Activated CD4-positive, alpha-beta T cell treated with anti-CD3 and anti-CD28 coated beads for 48 hours (primary cell): ENCODE measurements around the gene UFC1.

Experiments
- DNase-seq: peaks from one replicate; pipeline ENCODE4 v3.0.0-alpha.2; 2020

Gene UFC1

DNA sequence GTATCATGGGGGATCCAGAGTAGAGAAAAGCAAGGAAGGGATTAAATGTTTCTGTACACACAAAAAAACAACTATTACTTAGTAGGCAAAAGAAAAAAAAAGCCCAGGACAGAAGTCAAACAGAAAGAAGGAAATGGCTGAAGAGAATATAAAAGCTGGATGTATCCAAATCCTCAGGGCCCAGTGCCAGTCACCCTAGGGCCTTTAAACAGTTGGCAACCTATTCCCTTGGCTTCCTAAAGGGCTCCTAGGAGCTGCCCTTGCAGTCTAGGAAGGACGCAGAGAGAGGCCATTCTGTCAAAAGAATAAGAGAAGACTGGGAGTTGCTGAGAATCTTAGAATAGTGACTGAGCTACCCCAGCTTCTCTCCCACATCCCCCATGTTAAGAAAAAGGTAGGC lies 18.6 kb downstream of the UFC1 start:
- no peak for DNase-seq

DNA sequence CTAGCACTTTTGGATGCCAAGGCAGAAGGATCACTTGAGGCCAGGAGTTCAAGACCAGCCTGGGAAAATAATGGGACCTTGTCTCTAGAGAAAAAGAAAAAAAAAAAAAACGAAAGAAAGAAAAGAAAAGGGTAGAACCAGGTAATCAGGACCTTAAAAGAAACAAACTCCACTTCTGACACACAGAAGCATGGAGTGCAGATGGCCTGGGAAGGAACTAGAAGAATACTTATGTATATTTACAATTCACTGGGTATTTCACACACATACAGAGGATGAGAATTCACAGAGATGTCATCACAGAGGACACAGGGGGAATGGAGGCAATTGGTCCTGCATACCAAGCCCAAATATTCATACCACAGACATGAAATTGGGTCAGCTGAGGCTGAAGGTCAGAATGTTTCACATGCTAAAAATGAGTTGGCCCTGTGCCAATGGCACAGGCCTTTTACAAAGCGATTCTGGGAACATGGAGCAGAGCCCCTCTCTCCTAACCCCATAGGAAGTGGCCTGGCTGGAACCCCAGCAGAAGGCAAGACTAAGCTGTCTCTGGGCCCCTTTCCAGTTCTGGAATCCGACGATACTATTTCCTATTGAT lies 19.1 kb downstream of the UFC1 start:
- DNase-seq = no peak

DNA sequence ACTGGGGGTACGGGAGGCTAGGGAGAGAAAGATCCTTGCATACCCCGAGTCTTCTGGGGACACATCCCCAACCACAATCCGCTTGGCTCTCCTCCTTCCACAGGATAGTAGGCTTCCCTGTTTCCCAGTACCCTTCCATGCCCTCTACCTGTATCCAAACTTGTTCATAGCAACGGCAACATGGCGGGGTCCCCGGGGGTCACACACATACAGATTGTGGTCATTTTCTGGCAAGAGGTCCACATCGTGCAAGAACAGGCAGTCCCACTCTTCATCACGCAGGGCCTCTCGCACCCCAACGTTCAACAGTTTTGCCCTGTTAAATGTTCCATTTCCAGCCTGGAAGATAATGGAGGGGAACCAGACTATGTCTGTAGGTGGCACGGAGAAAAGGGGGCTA lies 19.9 kb downstream of the UFC1 start:
- no peak for DNase-seq

DNA sequence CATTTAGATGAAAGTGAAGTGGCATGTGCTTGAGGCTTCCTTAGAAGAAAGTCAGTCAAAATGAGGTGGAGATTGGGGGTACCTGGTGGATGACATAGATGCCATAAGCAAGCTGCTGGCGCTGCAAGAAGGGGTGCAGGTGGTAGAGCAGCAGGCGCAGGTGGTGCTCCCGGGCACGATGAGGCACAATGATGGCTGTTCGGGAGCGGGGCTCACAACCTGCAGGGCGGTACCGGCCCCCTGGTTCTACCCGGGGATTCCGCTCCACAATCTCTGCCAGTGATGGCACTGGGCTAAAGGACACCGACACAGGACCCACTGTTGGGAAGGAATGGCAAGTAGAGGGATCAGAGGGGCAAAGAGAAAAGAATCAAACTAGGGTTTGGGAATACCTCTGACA lies 21.1 kb downstream of the UFC1 start:
- DNase-seq = no peak

DNA sequence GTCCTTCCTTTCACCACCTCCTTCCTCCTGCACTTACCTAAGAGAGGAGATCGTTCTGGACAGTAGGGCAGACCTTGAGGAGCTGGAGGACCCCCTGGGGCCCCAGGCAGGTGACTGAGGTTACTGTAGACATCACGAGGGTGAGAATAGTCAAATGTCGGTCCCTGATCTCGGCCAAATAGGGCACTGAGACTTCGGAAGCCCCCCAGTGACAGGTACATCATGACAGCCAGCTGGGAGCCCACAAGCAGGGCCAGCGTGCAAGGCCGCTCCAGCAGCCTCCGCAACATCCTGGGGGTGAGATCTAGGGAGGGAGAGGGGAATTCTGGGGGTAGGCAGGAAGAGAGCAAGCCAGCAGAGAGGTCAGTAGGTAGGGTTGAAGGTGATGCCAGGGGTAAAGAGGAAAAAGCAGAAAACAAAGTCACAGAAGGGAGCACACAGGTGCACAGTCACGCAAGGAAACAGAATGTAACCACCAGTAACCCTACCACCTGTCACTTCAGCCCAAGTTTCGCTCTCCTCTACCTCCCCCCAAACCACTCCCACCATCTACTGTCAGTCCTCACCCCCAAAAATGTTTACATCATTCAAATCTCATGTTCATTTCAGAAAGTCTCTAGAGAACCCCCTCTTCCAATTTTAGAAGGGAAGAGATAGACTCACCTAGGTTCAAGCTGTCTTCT lies 22.1 kb downstream of the UFC1 start:
- no peak for DNase-seq

DNA sequence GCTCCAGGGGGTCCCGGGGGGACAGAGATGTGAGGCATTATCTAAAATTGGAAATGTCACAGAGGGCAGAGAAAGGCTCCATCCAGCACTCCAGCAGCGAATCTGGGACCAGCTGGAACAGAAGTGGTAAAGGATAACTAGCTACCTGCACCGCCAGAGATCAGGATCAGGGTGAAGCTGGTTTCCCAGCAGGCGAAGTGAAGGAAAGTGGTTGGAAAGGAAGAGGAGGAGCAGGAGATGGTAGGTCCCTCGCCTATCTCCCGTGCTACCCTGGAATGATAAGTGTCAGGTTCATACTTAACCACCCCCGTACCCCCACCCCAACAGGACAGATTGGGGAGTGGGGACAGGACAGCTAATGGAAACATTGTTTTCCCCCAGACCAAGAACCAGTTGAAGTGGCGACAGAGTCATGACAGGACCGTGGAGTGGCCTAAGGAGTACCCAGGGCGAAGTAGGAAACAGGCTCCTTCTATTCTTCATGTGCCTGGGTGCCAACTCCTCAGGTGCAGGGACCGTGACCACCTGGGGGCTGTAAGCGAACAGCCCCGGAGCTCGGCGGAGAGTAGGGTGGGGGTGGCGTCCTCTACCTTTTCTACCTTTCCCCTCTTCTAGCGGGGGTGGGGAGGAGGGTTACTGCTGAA lies 22.8 kb downstream of the UFC1 start:
- no peak for DNase-seq

DNA sequence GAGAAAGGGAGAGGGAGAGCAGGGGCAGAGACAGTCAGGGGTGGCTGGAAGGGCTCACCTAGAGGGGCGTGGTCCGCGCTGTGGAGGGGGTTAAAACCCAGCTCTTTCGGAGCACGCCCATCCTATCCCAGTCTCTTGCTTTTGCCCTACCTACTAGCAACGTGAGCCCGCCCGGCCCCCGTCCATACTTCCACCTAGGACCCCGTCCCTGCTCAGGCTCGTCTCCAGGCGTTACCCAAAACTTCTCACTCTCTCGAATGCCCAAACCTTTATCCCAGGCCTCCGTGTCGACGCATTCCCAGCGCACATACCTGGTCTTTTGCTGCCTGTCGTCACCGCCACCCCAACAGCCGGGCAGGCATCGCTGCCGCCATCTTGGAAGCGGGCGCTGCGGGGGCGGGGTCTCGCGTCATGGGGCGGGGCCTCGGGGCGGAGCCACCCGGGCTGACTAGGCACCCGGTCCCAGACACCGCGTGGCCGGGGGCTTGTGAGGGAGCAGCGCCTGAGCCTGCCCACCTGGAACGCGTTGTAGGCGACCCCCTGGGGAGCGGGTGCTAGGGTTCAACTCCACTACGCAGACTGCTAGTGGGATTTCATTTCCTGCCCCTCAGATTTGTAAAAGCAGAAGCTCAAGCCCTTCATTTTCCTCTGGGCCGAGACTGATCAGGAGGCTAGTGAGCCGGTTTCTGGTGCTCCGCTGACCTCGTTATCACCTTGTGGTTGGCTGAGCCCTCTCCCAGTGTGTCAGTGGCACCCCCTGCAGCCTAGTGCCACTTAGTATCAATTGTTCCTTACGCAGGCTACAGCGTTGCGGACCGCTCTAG lies 23.5 kb downstream of the UFC1 start, which contains the start of gene B4GALT3:
TSS of gene B4GALT3 (minus strand) at position 396 of the 824 bp plus-strand sequence. CDS start 1,447 bp downstream, outside the sequence.
- DNase-seq = peak; percentile 97

DNA sequence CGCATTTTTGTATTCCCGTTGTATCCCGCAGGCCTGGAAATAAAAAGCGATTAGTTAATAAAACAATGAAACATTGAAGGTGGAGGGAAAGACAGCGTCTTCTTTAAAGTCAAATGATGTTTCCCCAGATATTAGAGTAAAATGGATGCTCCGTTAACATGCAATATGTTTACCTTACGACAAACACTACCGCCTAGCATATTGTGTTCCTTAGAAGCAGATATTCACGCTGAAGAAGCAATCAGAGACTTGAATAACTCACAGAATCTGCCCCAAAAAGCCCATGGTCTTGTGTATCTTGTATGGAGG lies 24.1 kb downstream of the UFC1 start:
- DNase-seq = no peak

DNA sequence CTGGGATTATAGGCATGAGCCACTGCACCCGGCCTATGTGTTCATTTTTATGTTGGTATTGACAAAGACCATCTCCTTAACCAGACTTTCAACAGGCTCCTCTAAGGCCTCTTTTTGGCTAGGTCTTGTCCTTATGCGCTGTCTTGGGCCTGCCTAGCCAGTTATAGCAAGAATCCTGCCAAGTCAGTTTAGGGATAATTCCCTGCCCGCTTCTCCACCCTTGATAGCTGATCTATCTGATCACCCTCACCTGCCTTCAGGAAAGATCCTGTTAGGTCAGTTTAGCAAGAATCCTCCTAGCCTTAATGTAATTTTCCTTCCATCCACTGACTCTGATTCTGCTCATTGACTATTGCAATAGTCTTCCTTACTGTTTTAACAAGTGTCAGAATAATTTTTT lies 25.9 kb downstream of the UFC1 start:
- no peak for DNase-seq

DNA sequence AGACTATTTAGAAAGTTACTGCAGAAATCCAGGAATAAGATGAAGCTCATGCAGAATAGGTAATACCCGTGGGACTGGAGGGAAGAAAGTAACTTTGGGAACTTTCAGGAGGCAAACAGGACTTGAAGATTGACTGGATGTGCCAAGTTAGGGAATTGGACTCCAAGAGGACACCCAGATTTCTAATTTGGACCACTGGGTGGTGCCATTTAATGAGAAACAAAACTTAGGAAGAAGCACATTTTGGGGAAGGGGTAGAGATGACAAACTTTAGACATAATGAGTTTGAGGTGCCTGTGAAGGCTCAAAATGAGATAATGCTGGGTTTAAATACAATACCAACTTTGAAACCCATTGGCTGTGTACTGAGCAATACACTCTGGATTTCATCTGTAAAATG lies 26.9 kb downstream of the UFC1 start:
- DNase-seq = no peak

DNA sequence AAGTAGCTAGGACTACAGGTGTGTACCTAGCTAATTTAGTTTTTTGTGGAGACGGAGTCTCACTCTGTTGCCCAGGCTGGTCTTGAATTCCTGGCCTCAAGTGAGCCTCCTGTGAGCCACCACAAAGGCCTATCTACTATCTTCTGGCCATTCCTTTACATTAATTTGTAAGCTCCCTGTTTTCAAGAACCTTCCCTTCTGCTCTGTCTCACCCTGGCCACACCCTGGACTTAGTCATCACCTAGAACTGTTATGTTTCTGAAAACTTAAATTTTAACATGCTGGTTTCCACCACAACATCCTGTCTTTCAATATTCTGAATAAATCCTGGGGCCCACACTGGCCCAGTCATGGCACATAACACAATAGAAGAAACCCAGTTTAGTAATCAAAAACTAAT lies 28.4 kb downstream of the UFC1 start:
- peak; percentile 77 for DNase-seq

DNA sequence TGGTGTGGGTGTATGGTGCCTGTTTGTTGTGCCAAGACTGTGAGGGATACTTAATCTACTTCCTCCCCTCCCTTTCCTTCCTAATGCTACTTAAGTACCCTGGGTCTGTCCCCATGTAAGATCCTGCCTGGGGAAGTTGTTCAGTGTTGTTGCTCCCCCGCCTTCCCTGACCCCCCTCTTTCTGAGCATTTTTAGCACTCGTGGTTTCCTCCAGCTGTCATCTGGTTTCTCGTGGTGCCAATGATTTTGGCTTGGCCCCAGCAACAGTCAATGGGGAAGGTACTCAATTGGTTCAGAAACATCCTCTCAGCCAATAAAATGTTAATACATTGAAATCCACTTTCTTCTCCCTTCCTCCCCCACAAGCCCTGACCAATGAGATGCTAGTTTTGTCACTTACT lies 31.5 kb downstream of the UFC1 start:
- peak; percentile 80 for DNase-seq

DNA sequence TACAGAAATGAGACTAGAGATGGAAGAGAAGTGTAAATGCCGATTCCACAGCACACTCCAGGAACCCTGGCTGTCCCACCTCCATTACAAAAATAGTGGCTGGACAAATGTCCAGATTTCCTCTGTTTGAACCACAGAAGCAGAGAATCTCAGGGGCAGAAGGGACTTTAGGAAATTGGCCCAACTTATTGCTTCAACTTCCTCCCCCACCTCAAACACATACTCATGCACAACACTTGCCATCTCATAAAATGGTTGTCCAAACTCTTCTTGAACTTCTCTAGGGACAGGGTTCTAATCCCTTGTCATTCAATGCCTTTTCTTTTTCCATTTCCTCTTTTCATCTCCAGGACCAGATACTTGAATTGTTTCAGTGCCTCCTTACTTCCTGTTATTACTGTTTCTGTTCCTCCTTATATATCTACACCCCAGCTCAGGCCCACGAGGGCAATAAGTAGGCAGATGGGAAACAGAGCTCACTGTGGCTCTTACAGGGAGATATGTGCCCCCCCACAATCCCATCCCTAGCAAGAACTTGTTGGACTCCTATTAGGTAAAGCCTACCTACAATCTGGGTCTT lies 32.0 kb downstream of the UFC1 start:
- DNase-seq = no peak

DNA sequence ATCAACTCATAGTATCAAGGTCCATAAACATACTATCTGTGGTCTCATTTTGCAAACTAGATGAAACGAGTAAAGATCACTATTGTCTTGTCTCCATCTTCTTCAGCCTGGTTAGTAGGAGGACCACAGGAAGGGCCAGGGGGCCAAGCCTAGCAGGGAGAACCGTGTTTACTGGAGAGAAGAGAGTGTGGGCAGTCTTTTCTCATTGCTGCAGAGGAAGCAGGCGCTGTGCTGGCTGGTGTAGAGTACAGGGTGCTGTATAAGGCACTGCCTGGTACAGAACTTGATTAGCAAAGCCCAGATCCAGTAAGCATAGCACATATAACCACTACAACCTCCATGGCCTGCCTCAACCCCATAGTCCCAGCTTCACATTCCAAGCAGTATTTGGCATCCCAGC lies 33.5 kb downstream of the UFC1 start:
- DNase-seq = no peak

DNA sequence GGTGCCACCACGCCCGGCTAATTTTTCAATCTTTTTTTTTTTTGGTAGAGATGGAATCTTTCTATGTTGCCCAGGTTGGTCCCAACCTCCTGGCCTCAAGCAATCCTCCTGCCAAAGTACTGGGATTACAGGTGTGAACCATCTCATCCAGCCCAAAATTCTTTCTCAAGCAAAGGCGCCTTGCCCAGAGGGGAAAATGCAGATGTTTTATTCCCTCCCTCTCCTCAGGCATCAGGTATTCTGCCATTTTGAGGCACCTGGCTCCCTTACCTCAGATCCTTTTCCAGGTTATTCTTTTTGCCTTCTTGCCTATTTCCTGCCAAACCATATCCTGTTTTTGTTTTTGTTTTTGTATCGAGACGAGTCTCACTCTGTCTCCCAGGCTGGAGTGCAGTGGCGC lies 34.6 kb downstream of the UFC1 start:
- DNase-seq = no peak

DNA sequence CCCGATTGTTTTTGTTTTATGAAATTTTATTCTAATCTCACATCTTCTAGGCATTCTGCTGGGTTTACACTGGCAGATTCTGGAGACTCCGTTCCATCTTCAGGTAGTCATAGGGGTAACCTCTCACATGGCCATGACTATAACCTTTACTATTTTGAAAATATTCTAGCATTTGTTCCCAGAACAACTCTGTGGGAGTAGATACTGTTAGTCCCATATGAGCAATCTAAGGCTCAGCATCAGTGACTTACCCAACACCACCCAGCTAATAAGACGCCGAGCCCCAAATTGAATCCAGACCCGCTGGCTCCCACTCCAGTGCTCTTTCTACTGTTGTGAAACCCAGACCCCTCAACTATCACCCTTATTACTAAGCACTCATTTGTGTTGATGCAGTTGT lies 35.3 kb downstream of the UFC1 start:
- no peak for DNase-seq

DNA sequence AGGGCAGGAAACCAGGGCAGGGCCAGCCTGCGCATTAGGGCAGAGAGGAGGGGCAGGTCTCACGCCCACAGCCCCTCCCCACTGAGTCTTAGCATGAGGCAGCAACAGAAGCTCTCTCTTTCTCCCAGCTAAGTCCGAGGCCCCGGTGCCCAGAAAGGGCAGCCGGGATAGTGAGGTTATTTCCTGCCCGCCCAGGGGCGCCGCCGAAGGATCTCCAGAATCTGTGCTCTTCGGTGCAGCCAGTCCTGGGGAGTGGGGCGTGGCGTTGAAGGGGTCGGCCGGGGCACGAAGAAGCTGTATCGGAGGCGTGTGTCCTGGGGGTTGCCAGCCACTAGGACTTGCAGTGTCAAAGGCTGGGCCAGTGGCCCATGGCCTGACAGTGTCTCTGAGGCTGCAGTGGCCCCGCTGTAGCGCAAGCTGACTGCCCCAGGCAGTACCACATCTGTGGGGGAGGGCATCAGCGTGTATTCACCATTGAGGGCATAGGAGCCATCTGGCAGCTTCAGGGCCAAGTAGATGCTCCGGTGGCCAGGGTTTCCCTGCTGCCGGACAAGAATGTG lies 37.3 kb downstream of the UFC1 start:
- no peak for DNase-seq

DNA sequence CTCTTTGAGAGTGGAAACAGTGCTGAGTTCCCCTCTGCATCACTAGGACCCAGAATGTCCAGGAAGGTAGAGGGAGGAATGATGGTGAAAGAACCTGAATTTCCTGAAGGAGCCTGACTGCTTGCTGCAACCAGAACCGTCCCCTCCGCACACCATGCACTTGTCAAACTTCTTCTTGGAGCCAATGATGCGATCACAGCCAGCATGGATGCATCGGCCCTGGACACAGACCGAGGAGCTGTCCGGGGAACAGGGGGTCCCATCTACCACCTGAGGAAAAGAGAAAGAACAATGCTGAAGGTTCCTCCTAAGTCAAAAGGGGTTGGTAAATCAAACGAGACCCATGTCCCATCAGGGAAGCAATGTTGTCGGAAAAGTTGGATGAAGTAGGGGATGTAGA lies 38.2 kb downstream of the UFC1 start:
- no peak for DNase-seq

DNA sequence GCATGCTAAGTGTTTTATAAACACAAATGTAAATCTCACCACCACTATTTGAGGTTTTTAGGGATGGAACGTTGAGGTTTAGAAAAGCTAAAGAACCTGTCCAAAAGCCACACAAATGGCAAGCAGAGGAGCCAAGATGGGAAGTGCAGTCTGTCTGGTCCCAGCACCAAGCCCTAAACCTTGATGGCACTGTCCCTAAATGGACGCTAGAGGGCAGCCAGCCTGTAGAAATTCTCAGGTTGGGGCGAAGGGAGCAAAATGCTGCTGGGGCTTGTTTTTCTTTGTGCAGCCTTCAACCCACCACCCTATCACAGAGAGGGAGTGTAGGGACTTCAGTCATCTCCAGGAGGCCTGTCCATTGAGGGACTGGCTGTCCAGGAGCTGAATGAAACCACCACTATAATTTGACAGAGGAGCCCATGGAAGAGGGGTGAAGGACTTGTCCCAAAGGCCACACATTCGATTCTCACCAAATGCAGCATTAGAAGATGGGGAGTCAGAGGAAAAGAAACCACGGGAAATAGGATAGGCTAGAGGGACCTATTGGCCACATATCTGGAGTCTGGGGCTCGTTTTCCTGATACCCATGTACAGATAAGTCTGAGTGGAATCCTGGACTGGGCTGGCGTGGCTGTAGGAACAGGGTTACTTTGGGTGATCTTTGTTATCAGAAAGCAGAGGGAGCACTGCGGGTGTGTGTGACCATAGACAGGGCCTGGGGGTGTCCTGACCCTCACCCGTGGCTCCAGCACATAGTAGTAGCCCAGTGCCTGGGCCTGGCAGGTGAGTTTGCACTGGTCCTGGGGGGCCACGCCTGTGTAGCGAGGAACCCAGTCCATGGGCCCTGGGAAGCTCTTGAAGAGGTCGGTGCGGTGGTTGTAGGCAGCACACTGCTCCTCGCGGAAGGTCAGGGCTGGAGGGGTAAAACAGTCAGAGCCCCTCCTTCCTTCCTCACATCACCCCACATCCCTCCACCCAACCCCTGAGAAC lies 39.0 kb downstream of the UFC1 start:
- peak; percentile 74 for DNase-seq

DNA sequence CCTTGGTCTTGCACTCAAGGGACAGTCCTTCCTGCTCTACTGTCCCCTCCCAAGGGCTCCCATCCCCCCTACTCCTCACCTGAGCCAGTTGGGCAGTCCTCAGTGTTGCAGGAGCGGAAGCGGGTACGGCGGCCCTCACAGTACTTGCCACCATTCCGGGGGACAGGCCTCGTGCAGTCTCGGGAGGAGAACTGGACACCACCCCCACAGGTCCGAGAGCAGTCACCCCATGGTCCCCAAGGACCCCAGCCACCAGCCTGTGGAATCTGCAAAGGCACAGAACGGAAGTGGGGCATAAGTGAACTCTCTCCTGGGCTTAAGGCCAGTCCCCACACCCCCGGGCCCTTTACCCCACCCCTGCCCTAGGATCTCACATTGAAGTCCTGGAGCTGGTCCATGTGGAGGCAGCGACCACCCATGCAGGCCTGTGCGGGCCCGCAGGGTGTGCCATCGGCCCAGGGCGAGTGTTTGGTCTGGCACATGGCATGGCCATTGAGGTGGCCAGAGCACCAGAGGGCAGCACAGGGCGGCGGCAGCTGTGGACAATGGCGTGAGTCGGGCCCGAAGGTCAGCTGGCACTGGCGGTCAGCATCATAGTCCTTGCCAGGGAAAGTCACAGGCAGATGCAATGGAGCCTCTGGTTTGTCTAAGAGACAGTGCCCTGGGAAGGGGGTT lies 39.9 kb downstream of the UFC1 start:
- no peak for DNase-seq

DNA sequence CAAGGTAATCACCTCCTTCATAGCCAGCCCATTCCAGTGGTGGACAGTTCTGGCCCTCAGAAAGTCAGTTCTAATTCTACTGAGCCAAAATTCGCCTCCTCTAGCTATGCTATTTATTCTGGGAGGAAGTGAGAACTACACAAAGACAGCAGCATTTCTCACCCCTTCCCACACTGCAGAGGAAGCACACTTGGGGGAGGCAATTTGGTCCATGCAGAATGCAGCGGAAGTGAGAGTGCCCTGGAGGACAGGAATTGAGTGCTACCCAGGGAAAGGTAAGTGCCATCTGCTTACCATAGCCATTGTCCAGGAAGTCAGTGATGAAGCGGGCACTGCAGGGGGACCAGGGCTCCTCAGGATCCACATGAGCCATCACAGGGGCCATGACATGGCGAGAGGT lies 41.4 kb downstream of the UFC1 start:
- DNase-seq = no peak
